ENCODE data around the gene KCNAB2.

KCNAB2 gene

DNA sequence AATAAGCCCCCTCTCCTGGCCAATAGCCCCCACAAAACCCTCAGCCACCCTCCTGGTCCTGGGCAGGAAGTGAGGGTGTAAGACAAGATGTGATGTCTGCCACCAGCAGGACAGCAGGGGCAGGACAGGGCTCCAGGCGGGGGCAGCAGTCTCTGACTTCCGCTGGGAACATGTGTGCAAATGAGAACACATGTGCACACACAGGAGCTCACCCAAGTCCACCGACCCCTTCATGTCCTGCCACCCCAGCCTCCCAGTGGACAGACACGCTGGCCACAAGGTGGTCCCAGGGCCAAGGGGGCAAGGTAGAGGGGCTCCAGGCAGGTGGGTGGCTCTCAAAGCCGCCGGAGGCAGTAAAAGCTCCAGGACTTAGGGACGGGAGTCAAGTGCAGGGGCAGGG, 60.1 kb downstream of the KCNAB2 start:
- TF ChIP-seq, protein P1, sequence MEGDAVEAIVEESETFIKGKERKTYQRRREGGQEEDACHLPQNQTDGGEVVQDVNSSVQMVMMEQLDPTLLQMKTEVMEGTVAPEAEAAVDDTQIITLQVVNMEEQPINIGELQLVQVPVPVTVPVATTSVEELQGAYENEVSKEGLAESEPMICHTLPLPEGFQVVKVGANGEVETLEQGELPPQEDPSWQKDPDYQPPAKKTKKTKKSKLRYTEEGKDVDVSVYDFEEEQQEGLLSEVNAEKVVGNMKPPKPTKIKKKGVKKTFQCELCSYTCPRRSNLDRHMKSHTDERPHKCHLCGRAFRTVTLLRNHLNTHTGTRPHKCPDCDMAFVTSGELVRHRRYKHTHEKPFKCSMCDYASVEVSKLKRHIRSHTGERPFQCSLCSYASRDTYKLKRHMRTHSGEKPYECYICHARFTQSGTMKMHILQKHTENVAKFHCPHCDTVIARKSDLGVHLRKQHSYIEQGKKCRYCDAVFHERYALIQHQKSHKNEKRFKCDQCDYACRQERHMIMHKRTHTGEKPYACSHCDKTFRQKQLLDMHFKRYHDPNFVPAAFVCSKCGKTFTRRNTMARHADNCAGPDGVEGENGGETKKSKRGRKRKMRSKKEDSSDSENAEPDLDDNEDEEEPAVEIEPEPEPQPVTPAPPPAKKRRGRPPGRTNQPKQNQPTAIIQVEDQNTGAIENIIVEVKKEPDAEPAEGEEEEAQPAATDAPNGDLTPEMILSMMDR (IDR thresholded peaks at IDR 0.05; ENCODE audit: insufficient read depth, low read length), result peak; percentile 6
- TF ChIP-seq, protein P2, sequence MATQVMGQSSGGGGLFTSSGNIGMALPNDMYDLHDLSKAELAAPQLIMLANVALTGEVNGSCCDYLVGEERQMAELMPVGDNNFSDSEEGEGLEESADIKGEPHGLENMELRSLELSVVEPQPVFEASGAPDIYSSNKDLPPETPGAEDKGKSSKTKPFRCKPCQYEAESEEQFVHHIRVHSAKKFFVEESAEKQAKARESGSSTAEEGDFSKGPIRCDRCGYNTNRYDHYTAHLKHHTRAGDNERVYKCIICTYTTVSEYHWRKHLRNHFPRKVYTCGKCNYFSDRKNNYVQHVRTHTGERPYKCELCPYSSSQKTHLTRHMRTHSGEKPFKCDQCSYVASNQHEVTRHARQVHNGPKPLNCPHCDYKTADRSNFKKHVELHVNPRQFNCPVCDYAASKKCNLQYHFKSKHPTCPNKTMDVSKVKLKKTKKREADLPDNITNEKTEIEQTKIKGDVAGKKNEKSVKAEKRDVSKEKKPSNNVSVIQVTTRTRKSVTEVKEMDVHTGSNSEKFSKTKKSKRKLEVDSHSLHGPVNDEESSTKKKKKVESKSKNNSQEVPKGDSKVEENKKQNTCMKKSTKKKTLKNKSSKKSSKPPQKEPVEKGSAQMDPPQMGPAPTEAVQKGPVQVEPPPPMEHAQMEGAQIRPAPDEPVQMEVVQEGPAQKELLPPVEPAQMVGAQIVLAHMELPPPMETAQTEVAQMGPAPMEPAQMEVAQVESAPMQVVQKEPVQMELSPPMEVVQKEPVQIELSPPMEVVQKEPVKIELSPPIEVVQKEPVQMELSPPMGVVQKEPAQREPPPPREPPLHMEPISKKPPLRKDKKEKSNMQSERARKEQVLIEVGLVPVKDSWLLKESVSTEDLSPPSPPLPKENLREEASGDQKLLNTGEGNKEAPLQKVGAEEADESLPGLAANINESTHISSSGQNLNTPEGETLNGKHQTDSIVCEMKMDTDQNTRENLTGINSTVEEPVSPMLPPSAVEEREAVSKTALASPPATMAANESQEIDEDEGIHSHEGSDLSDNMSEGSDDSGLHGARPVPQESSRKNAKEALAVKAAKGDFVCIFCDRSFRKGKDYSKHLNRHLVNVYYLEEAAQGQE (IDR thresholded peaks at IDR 0.05; ENCODE audit: insufficient replicate concordance, low read depth), result no peak
- peak in 1 of 2 experiments; percentile 26 for DNase-seq (ENCODE audit: low read depth in 1 of 2, low spot score in 1 of 2)
- Histone ChIP-seq H3K27me3 (ENCODE audit: insufficient read depth, poor library complexity, severe bottlenecking) (peaks cover 5% of the 10 kb centered on the region), H3K4me3 (replicated peaks; ENCODE audit: insufficient read depth, low read length) (no peak overlapping the region), H3K27ac (replicated peaks) (no peak overlapping the region)

DNA sequence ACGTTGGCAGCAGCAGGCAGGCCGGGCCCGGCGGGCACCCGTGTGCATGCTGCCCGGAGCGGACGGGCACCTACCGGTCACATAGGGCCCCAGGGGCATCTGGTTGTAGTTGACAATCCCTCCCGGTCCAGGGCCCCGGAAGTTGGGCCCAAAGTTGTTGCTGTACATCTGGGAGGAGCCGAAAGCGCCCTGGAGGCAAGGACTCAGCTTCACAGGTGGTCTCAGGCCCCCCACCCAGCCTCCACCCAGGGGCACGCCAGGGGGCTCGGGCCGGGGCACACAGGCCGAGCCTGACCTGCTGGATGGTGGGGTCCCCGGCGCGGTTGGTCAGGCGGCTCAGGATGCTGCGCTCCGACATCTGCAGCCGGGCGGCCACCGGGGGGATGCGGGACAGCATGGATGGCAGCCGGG, 60.6 kb downstream of the KCNAB2 start:
- TF ChIP-seq, protein P2 (IDR thresholded peaks at IDR 0.05; ENCODE audit: insufficient replicate concordance, low read depth), result no peak
- TF ChIP-seq SPI1 (IDR thresholded peaks at IDR 0.05; ENCODE audit: borderline replicate concordance, low read depth) (no peak), GABPA (IDR thresholded peaks at IDR 0.05; ENCODE audit: low read depth) (no peak), POLR2AphosphoS5 (IDR thresholded peaks at IDR 0.05; ENCODE audit: low read depth) (no peak)
- TF ChIP-seq, protein P1 (IDR thresholded peaks at IDR 0.05; ENCODE audit: insufficient read depth, low read length), result no peak
- no peak overlapping the region for H3K27ac ChIP-seq (replicated peaks)
- DNase-seq (ENCODE audit: low read depth in 1 of 2, low spot score in 1 of 2), result no peak
- no peak overlapping the region for H3K4me3 ChIP-seq (replicated peaks; ENCODE audit: insufficient read depth, low read length)
- H3K27me3 ChIP-seq (ENCODE audit: insufficient read depth, poor library complexity, severe bottlenecking), result peaks cover 5% of the 10 kb centered on the region

DNA sequence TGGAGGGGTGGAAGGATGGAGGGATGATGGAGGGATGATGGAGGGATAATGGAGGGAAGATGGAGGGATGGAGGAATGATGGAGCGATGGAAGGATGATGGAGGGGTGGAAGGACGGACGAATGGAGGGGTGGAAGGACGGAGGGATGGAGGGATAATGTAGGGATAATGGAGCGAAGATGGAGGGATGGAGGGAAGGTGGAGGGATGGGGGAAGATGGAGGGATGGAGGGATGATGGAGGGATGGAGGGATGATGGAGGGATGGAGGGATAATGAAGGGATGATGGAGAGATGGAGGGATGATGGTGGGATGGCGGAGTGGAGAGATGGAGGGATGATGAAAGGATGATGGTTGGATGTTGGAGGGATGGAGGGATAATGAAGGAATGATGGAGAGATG, 61.3 kb downstream of the KCNAB2 start:
- peaks cover 5% of the 10 kb centered on the region for H3K27me3 ChIP-seq (ENCODE audit: insufficient read depth, poor library complexity, severe bottlenecking)
- H3K4me3 ChIP-seq (replicated peaks; ENCODE audit: insufficient read depth, low read length), result no peak overlapping the region
- no peak for DNase-seq (ENCODE audit: low read depth in 1 of 2, low spot score in 1 of 2)
- TF ChIP-seq, protein P2 (IDR thresholded peaks at IDR 0.05; ENCODE audit: insufficient replicate concordance, low read depth), result no peak
- TF ChIP-seq, protein P1 (IDR thresholded peaks at IDR 0.05; ENCODE audit: insufficient read depth, low read length), result no peak
- TF ChIP-seq GABPA (IDR thresholded peaks at IDR 0.05; ENCODE audit: low read depth) (no peak), POLR2AphosphoS5 (IDR thresholded peaks at IDR 0.05; ENCODE audit: low read depth) (no peak), SPI1 (IDR thresholded peaks at IDR 0.05; ENCODE audit: borderline replicate concordance, low read depth) (no peak)
- no peak overlapping the region for H3K27ac ChIP-seq (replicated peaks)

Measured in HL-60 (cell line).